NOMO-1 (cell line): ENCODE measurements around the gene EXOC3L2.
A peak's percentile ranks its signal among the peaks of the same experiment; 100 is the strongest.

Experiments used
- DNase-seq, 2 experiments: peaks; one replicate each; lab custom pipeline; 2025; ENCODE audit not compliant: unreplicated experiment in 2 of 2; lab: John Stamatoyannopoulos, UW

EXOC3L2 gene

DNA sequence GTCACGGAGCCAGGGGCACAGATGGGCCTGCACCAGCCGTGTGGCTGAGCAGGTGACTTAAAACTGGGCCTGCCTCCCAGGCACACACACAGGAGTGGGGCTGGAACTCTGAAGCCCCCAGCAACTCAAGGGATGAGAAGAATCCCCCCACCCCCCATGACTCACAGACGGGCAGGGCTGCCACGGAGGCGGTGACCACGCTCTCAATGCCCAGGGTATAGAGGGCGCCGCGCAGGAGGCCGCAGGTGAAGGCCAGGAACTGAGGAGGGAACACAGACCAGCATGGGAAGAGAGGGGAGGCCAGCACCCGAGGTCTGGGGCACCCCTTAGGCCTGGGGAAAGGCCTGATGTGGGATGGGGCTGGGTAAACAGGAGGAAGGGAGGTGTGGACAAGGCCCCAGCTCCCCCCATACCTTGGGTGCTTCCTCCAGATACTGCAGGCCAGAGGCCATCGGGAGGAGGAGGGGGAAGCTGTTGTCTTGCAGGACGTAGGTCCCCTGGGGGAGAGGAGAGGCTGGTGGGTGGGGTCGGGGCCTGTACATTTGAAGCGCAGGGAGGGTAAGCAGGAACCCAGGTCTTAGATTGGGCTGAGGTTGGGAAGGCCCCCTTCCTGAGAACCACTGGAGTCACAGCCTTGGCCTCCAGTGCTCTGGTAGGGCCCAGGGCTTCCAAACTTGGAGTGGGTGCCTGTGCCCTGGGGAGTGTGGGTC lies 81.3 kb downstream of the EXOC3L2 start:
- DNase-seq = no peak

DNA sequence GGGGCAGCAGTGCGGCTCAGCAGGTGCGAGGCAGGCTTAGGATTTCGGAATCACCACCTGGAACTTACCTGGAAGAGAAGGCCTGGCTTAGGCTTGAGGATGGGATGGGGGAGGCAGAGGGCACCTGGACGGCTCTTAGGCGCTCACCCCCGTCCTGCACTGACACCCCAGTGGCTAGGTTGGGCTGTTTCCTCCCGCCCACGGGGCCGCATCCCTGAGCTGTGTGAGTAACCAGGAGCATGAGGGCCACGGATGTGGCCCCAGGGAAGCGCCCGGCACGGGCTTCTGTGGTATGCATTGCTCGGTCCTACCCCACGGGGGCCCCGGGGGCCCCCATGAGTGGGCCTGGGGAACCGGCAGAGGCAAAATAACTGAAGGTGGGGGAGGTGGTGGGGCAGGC lies 82.1 kb downstream of the EXOC3L2 start:
- DNase-seq = no peak

DNA sequence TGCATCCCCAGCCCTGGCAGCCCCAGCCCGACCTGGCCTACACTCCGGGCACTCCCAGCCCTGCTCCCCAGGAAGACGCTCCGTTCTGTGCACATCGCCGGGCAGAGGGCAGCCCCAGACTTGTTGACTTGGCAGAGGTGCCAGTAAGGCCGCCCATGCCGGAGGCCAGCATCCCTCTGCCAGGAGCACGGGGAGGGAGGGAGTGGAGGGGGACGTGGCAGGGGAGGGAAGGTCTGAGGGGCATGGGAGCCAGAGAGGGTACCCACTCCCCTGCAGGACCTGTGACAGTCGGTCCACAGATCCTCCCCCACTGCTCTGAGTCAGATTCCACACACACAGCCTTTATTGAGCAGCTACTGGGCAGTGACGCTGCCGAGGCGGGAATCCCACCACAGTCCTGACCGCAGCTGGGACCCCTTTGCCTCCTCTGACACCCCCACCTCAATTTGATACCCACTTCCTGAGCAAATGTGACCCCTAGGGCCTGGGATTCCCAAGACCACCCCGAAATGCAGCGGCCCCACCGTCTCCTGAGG lies 82.5 kb downstream of the EXOC3L2 start:
- peak in 1 of 2 experiments; percentile 12 for DNase-seq
